HTR-8/SVneo (cell line): Measurements from ENCODE around the gene NEDD4L.

Experiments used
- DNase-seq: peaks from one replicate; pipeline ENCODE4 v3.0.0; 2011; ENCODE audit warnings: low spot score, mixed read lengths; ENCODE audit not compliant: insufficient read length
- FAIRE-seq: peaks from 2 replicates; lab custom pipeline; 2011; peaks lifted over from hg19 to GRCh38; lab: Jason Lieb, UNC

Gene NEDD4L

GRCh38 chr18:58446391-58447060, 402.5 kb downstream of the NEDD4L start:
- FAIRE-seq (no peak), DNase-seq (no peak)

- FAIRE-seq (no peak), DNase-seq (no peak)
These were observed 403.5 kb downstream of the NEDD4L start for GRCh38 chr18:58447402-58448095.

DNA sequence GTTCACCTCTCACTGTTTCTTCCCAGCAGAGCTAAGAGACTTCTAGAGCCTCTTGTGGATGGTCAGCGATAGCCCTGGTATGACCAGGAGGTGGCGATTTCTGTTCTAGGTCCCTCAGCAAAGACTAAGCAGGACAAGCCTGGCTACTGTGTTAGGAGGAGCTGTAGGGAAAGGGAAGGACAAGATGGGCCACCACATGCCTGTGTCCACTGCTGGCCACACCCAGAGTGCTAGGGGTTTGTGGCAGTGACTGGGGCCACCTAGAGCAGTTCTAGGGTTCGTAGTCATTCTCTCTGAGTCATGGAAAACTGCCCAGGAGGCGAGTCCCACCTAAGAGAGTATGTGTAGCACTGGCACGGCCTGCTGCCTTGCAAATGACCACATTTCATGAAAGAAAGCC, 405.4 kb downstream of the NEDD4L start:
- no peak for DNase-seq
- FAIRE-seq, result no peak
